HTR-8/SVneo (cell line): ENCODE results near the gene PEX5L.
"Not testable (repeated sequence)": the region's sequence is repeated elsewhere in the genome, so short reads cannot be mapped to it uniquely, and the experiment has no call there.

ENCODE experiments used
- DNase-seq: peaks from one replicate; pipeline ENCODE4 v3.0.0; 2011; ENCODE audit warnings: low spot score, mixed read lengths; ENCODE audit not compliant: insufficient read length
- FAIRE-seq: peaks from 2 replicates; lab custom pipeline; 2011; peaks lifted over from hg19 to GRCh38; lab: Jason Lieb, UNC

Gene PEX5L, protein sequence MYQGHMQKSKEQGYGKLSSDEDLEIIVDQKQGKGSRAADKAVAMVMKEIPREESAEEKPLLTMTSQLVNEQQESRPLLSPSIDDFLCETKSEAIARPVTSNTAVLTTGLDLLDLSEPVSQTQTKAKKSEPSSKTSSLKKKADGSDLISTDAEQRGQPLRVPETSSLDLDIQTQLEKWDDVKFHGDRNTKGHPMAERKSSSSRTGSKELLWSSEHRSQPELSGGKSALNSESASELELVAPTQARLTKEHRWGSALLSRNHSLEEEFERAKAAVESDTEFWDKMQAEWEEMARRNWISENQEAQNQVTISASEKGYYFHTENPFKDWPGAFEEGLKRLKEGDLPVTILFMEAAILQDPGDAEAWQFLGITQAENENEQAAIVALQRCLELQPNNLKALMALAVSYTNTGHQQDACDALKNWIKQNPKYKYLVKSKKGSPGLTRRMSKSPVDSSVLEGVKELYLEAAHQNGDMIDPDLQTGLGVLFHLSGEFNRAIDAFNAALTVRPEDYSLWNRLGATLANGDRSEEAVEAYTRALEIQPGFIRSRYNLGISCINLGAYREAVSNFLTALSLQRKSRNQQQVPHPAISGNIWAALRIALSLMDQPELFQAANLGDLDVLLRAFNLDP

DNA sequence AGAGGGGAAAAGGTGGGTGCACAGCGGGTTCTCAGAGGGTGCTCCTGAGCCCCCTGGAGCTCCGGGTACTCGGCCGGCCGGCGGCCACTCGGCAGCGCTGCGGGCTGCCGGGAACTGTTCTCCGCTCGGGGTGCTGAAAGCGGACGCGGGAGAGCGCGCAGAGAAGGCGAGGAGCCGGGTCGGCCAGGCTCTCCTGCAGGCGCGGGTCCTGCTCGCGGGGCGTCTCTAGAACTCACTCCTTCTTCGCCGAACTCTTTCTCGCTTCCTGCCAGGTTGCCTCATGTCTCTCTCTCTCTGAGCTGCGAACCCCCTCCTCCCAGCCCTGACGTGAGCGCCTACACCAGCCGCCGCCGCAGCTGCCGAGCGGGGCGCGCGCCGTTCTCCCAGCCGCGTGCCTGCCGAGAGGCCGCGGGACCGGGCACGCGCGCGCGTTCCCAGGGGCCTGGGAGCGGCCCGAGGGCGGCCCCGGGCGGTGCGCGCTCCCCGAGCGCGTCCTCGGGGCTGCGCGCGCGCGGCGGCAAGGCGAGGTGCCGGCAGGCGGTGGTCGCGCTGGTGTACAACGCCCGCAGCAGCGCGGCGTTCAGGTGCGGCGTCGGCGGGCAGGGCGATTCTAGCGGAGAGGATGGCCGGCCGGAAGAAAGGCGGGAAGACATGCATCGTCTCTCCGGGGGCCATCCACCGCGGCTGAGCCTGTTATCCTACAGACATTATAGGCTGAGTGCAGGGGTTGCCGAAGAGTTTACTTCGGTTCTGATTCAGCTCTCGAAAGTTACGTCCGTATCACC lies at the start of gene PEX5L:
Gene PEX5L (minus strand): TSS at position 267 of the 785 bp plus-strand sequence. CDS start 338 bp downstream, outside the sequence.
- FAIRE-seq = no peak
- peak; percentile 20 for DNase-seq

DNA sequence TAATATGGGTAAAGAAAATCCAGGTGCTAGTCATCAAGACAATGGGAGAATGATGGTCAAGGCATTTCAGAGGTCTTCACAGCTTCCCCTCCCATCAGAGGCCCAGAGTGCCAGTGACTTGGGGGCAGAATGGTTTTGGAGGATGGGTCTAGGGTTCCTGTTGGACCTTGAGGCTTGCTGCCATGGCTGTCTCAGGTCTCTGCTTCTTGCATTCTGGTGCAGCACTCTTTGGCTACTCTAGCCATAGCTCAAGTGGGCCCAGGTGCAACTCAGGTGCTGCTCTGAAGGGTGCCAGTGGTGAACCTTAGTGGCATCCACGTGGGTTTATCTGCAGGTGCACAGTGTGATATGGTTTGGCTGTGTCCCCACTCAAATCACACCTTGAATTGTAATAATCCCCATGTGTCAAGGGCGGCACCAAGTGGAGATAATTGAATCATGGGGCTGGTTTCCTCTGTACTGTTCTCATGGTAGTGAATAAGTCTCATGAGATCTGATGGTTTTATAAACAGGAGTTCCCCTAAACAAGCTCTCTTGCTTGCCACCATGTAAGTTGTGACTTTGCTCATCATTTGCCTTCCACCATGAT lies 48.5 kb upstream of the PEX5L start:
- DNase-seq (no peak), FAIRE-seq (no peak)

DNA sequence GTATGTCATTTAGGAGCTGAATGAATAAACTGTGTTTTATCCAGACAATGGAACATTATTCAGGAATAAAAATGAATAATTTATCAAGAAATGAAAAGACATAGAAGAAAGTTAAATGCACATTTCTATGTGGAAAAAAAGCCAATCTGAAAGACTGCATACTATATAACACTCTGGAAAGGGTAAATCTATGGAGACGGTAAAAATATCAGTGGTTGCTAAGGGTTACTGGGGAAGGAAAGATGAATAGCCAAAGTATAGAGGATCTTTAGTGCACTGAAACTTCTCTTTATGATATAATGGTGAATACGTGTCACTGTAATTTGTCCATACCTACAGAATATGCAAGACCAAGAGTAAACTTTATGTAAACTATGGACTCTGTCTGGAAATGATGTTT lies 46.0 kb upstream of the PEX5L start:
- FAIRE-seq = no peak
- DNase-seq = no peak

DNA sequence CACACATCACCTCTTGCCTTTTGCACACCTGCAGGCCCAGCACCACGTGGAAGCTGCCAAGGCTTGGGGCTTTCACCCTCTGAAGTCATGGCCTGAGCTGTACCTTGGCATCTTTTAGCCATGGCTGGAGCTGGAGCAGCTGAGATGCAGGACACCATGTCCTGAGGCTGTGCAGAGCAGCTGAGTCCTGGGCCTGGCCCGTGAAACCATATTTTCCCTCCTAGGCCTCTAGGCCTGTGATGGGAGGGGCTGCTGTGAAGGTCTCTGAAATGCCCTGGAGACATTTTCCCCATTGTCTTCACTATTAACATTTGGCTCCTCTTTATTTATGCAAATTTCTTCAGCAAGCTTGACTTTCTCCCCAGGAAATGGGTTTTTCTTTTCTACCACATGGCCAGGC lies 41.9 kb upstream of the PEX5L start:
- no peak for FAIRE-seq

DNA sequence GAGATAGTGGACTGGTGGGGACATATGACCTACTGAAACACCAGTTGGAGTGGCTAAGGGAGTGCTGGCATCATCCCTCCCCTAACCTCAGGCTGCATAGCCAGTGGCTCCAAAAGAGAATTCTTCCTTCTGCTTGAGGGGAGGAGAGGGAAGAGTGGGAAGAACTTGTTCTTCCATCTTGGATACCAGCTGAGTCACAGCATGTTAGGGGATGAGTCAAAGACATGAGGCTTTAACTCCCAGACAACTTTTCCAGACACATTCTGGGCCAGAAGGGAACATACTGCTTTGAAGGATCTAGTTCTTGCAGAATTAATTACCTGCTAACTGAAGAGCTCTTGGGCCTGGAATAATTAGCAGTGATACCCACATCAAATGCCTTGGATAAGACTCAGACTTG lies 36.8 kb upstream of the PEX5L start:
- FAIRE-seq = no peak

More for the DNA sequence above, 41.9 kb upstream of the PEX5L start:
- DNase-seq = no peak

DNA sequence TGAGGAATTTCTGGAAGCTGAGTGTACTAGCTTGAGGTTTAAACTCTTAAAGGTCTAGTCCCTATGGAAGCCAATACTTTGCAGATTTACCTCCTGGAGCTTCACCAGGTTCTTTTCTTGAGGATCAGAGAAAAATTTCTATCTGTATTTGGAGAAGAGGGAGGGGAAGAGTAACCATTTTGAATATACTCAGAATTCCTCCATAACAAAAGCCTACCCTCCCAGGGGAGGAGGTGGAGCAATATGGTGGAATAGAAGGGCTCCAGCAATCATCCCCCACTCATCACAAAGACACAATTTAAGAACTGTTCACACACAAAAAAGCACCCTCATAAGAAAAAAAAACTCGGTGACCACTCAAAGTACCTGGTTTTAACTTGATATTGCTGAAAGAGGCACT lies 36.0 kb upstream of the PEX5L start:
- DNase-seq (no peak), FAIRE-seq (no peak)

More for the DNA sequence above, 36.8 kb upstream of the PEX5L start:
- no peak for DNase-seq

DNA sequence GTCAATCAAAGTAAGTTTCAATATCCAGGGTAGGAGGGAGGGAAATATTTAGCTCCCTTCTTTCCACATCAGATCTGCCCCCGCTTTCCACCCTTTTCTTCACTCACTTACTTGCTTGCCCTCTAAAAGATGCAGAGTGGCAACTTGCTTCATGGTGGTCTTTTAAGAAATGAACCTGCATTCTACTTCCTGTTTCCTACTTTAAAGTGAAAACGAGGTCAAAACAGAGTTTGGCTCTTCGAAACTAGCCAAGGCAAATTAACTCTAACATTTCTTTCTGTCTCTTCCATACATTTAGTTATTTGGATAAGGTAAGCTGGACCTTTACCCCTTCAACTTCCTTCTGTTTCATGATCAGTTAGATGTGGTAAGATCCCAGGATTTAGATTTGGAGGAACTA lies 34.2 kb upstream of the PEX5L start:
- FAIRE-seq = no peak
- no peak for DNase-seq

DNA sequence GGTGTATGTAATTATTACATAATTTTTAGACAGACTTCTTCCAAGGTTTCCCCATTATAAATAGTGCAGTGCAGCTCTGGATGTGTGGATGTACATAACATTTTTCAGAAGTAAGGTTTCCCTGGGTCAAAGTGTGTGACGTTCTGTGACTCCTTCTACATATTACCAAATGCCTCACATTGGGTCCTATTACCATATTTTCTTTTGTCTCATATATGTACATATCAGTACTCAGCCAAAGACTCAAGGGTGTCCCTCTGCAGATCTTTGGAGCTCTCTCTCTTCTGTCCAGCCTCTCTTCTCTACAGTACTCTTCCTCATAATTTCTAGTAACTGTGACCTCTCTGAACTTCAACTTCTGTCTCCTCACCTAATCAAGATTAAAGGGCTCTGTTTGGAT lies 31.3 kb upstream of the PEX5L start:
- FAIRE-seq (no peak), DNase-seq (no peak)

DNA sequence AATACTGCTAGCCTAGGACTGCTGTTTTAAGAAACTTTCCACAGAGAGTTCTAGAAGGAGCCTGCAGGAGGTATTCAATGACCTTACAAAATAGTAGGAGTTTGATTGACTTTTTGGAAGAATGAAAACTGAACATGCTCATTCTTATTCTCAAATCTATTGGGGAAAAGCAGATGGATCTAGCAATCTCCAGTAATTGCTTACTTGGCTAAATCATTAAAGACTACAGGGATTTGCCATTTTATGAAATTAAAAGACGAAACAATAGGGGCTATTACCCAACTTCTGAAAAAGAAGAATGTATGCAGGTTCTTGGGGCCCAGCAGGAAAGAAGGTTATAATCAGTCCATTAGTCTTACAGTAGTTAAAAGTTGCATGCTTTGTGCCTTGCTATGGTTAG lies 29.9 kb upstream of the PEX5L start:
- DNase-seq = no peak
- FAIRE-seq = no peak

DNA sequence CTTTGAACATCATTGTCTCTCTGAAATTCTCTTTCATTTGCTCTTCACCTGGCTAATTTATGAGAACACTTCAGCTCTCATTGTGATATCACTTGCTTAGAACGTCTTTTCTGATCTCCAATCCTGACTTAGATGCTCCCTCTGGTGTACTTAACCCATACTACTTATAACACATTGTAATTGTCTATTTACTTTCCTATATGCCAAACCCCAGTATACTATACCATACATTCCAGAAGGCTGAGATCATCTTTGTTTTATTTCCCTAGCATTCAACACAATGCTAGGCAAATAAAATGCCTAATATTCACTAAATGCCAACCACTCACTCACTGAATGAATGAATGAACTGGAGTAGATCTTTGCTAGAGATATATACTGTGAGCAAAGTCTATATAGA lies 27.0 kb upstream of the PEX5L start:
- no peak for FAIRE-seq
- no peak for DNase-seq

DNA sequence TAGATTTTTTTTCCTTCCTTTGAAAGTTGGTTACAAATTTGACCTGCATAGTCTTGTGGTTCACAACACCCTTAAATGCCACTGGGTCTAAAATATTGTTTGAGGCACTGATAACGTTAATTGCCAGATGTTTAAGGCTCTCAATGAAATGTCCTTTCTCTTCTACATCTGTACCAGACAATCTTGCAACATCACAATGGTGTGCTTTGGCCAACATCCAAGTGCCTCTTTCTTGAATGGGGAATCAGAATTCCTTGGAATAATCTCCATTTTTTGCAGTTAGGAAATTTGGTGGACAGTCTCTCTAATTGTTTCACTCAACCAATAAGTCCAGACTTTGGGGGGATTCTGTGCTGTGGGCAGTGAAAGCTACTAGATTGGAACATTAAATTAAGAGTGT lies 26.0 kb upstream of the PEX5L start:
- DNase-seq (no peak), FAIRE-seq (no peak)

DNA sequence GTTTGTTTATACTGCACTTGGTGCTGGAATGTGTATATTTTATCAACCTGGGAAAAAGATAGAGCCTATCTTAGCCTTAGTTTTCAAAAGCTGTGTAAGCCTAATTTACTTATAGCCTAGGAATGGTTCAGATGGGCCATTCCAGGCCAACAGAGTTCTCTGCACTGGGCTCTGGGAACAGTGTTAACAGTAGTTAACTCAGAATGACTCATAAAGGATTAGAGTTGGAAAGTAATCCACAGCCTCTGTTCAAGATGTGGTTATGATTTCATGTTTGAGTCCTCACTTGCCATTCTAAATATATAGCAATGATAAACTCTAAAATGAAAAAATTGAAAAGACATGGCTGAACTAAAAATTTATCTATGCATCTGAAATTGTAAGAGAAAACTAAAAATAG lies 22.6 kb upstream of the PEX5L start:
- DNase-seq (no peak), FAIRE-seq (no peak)

DNA sequence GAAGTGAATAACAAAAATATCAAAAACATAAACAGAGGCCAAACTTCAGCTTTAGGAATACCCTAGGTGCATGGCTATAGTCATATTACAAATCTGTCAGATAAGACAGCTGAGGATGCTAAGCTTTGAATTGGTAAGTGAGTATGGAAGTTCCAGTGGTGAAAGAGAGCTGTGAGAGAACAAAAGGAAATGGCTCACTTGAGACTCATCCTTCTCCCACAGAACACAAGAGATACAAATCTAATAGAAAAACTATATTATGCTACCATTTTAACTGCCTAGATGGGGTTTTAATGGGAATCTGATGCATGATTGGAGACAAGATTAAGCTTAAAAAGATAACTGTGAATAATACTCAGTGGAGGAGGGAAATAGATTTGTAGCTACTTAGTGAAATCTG lies 21.5 kb upstream of the PEX5L start:
- no peak for FAIRE-seq
- DNase-seq = no peak

DNA sequence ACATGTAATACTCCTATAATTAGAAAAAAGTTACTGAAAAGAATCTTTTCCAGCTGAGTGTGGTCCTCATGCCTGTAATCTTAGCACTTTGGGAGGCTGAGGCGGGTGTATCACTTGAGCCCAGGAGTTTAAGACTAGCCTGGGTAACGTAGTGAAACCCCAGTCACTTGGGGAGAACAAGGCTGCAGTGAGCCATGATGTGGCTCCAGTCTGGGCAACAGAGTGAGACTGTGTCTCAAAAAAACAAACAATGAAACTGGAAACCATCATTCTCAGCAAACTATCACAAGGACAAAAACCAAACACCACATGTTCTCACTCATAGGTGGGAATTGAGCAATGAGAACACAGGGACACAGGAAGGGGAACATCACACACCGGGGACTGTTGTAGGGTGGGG lies 18.9 kb upstream of the PEX5L start:
- DNase-seq, FAIRE-seq: not testable (repeated sequence)

DNA sequence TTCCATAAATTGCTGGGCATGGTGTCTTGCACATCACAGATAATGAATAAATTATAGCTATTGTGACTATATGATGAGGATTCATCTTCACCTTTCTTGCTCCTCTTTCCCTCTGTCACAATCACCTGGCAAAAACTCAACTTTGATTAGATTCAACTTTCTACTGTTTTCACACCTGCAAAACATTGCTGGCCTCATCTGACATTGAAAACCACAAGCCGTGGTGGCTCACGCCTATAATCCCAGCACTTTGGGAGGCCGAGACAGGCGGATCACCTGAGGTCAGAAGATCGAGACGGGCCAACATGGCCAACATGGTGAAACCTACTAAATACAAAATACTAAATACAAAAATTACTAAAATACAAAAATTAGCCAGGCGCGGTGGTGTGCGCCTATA lies 12.7 kb upstream of the PEX5L start:
- DNase-seq = no peak
- FAIRE-seq = no peak

DNA sequence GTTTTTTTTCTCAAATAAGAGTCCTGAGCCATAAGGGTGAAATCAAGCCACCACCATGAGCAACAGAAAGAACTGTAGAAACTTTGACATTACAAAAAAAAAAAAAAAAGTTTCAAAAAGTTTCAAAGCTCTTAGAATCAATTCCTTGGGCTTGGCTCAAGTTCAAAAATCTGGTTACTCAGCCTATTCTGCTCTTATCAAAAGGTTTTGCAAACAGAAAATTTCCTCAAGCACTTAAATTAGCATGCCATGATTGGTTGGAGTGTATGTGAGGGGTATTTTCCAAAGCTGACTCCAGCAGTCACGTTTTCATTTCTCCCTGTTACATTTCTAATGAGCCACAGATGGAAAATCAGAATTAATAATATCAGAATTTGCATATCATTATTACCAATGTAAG lies 12.1 kb upstream of the PEX5L start:
- DNase-seq = no peak
- FAIRE-seq = no peak

DNA sequence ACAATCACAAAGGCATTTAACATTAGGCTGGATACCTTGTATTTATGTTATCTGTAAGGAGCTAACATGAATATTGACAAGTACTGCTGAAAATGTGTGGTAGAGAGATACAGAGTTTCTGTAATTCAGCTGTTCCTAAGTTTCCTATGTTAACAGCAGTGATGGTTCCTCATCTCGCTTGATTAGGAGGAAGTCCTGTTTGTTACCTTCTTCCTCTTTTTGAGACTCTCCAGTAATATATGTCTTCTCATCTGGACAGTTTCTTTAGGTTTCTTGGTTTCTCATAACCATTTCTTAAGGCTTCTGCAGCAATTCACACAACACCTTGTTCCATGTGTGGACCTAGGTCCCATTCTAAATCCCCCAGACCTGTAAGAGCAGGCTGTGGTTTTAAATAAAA lies 11.4 kb upstream of the PEX5L start:
- no peak for FAIRE-seq

DNA sequence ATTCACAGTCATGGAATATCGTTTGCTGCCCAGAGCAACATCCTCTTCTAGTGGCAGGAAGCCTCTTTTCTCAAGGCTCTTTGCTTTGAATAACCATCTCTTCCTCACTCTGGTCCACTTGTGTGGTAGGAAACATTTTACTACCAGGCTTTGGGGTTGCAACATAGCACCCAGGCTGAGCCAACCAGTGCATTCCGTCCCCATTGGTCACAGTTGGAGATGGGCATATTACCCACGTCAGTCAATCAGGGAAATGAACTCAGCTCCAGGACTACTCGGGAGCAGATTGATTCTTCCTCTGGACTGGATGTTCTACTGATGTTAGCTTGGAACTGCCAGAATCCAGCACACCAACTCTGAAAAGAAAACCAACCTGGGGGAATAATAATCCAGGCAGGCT lies 4.2 kb upstream of the PEX5L start:
- DNase-seq = no peak
- no peak for FAIRE-seq

More for the DNA sequence above, 11.4 kb upstream of the PEX5L start:
- DNase-seq = no peak

DNA sequence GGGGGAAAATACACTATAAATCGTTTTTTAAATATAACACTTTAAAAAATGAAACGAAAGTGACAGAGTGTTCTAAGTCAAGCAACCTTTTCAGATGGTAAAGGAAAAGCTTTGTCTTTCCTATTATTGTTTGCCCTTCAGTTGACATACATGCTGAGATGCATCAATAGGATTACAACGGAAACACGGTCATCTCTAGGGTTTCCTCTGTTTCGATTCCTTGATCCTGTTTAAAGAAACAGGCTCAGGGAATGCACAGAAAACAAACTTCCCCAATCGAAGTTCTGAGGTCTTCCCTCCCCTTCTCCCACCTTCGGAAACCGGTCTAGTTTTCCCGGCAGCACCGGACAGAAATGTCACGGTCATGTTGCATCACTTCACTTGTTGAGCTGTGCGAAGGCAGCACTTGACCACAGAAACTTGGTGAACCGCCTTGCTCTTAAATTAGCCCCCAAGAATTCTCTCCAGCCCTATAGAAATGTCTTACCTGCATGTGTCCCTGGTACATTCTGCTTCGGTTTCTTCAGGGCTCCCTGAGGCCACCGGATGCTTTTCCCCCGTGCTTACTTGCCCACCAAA lies 556 bp downstream of the PEX5L start:
- FAIRE-seq (no peak), DNase-seq (no peak)

DNA sequence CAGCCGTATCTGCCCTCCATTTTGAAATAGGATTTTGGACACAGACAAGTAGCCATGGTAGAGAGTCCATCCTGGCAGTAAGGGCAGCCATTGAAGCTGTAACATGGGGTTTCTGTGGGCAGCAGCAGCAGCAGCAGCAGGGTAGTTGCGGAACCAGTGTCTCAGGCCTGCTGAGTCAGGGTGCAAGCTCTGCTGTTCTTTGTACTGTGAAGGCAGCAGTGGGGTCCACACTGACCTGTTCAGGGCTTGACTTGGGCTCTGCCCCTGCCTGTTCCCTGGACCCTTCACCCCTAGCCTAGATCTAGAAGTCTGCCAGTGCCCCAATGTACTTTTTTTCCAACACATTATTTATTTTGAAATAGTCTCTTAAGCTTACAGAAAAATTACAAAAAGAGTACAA lies 9.7 kb downstream of the PEX5L start:
- no peak for DNase-seq
- no peak for FAIRE-seq
